Measurements from ENCODE around the gene MEOX1.

- no peak for TF ChIP-seq POLR2A (IDR thresholded peaks at IDR 0.05)
- TF ChIP-seq EP300 (IDR thresholded peaks at IDR 0.05) = no peak
These were observed 29.5 kb downstream of the MEOX1 start for GRCh38 chr17:43632221-43632620.
